HL-60 (cell line): ENCODE measurements around the gene GON4L.

Source experiments
- GABPA ChIP-seq: IDR thresholded peaks from 2 replicates; pipeline ENCODE4 v1.6.1; 2012; ENCODE audit warnings: low read depth
- POLR2AphosphoS5 ChIP-seq: IDR thresholded peaks from 2 replicates; pipeline ENCODE4 v1.6.1; 2012; ENCODE audit warnings: low read depth
- REST ChIP-seq: IDR thresholded peaks from 2 replicates; pipeline ENCODE4 v1.6.1; 2012; ENCODE audit warnings: low read depth; ENCODE audit not compliant: insufficient replicate concordance
- SPI1 ChIP-seq: IDR thresholded peaks from 2 replicates; pipeline ENCODE4 v1.6.1; 2012; ENCODE audit warnings: low read depth, mild to moderate bottlenecking, borderline replicate concordance
- TF ChIP-seq, protein P1 (sequence below): IDR thresholded peaks from one replicate; pipeline ENCODE4 v1.5.1; 2011; ENCODE audit warnings: low read length, control low read depth, inconsistent platforms; ENCODE audit not compliant: insufficient read depth

DNA sequence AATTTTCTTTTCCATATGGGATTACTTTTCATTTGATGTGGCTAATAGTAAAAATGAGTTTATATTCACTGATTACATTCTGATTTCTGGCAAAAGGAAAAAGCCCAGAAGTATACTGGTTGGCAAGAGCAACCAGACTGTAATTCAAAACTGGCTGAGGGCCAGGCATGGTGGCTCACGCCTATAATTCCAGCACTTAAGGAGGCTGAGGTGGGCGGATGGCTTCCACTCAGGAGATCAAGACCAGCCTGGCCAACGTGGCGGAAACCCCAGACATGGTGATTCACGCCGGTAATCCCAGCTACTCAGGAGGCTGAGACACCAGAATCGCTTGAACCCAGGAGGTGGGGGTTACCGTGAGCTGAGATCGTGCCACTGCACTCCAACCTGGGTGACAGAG lies 16.8 kb upstream of the GON4L start:
- TF ChIP-seq, protein P1, sequence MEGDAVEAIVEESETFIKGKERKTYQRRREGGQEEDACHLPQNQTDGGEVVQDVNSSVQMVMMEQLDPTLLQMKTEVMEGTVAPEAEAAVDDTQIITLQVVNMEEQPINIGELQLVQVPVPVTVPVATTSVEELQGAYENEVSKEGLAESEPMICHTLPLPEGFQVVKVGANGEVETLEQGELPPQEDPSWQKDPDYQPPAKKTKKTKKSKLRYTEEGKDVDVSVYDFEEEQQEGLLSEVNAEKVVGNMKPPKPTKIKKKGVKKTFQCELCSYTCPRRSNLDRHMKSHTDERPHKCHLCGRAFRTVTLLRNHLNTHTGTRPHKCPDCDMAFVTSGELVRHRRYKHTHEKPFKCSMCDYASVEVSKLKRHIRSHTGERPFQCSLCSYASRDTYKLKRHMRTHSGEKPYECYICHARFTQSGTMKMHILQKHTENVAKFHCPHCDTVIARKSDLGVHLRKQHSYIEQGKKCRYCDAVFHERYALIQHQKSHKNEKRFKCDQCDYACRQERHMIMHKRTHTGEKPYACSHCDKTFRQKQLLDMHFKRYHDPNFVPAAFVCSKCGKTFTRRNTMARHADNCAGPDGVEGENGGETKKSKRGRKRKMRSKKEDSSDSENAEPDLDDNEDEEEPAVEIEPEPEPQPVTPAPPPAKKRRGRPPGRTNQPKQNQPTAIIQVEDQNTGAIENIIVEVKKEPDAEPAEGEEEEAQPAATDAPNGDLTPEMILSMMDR = no peak
- TF ChIP-seq REST (no peak), POLR2AphosphoS5 (no peak), SPI1 (no peak), GABPA (no peak)
